ENCODE data around the gene SRGAP1.

SRGAP1 gene

DNA sequence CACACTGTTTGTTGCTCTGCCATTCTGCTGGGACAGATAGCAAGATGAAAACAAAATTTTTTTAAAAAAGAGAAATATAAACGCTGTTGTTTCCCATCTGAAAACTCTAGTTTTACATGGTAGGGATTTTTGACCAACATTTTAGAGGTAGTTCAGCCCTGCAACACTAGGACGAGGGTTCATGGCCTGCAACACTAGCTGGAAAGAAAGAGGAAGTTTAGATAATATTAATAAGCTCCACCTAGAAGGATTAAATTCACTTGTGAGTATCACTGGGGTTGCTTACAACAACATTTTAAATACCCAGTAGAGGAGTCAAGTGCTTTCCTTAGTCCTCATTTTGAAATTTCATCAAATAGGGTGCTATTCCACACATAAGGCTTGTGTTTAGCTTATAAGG is 68.2 kb downstream of the SRGAP1 start:
- H3K27me3 ChIP-seq (ENCODE audit: insufficient read depth, poor library complexity, severe bottlenecking): no peaks in the 10 kb centered on the region
- H3K27ac ChIP-seq (replicated peaks): no peak overlapping the region
- peak in 1 of 2 experiments; percentile 27 for DNase-seq (ENCODE audit: low read depth in 1 of 2, low spot score in 1 of 2)
- TF ChIP-seq POLR2AphosphoS5 (IDR thresholded peaks at IDR 0.05; ENCODE audit: low read depth) (no peak), SPI1 (IDR thresholded peaks at IDR 0.05; ENCODE audit: borderline replicate concordance, low read depth) (no peak), REST (IDR thresholded peaks at IDR 0.05; ENCODE audit: insufficient replicate concordance, low read depth) (peak; percentile 49), GABPA (IDR thresholded peaks at IDR 0.05; ENCODE audit: low read depth) (no peak)
- TF ChIP-seq, protein P1, sequence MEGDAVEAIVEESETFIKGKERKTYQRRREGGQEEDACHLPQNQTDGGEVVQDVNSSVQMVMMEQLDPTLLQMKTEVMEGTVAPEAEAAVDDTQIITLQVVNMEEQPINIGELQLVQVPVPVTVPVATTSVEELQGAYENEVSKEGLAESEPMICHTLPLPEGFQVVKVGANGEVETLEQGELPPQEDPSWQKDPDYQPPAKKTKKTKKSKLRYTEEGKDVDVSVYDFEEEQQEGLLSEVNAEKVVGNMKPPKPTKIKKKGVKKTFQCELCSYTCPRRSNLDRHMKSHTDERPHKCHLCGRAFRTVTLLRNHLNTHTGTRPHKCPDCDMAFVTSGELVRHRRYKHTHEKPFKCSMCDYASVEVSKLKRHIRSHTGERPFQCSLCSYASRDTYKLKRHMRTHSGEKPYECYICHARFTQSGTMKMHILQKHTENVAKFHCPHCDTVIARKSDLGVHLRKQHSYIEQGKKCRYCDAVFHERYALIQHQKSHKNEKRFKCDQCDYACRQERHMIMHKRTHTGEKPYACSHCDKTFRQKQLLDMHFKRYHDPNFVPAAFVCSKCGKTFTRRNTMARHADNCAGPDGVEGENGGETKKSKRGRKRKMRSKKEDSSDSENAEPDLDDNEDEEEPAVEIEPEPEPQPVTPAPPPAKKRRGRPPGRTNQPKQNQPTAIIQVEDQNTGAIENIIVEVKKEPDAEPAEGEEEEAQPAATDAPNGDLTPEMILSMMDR (IDR thresholded peaks at IDR 0.05; ENCODE audit: insufficient read depth, low read length): no peak
- H3K4me3 ChIP-seq (replicated peaks; ENCODE audit: insufficient read depth, low read length): no peak overlapping the region

DNA sequence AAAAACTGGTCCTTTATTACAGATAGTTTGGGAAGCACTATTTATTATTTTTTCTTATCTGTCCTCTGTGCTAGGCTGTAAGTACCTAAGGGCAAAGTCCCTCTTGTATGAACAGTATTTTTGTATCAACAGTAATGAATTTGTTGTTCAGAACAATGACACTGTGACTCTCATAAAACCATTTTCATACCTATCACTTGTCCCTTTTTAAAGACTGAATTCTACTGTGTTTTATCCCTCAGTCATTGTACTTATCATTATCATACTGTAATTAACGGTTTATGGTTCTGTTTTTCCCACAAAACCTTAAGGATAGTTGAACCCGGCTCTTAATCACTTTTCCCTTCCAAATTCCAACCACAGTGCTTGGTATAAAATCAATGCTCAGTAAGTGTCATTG is 69.4 kb downstream of the SRGAP1 start:
- no peak for DNase-seq (ENCODE audit: low read depth in 1 of 2, low spot score in 1 of 2)
- no peak for TF ChIP-seq POLR2AphosphoS5 (IDR thresholded peaks at IDR 0.05; ENCODE audit: low read depth)
- TF ChIP-seq, protein P1 (IDR thresholded peaks at IDR 0.05; ENCODE audit: insufficient read depth, low read length): no peak
- no peak for TF ChIP-seq SPI1 (IDR thresholded peaks at IDR 0.05; ENCODE audit: borderline replicate concordance, low read depth)
- no peak for TF ChIP-seq REST (IDR thresholded peaks at IDR 0.05; ENCODE audit: insufficient replicate concordance, low read depth)
- TF ChIP-seq GABPA (IDR thresholded peaks at IDR 0.05; ENCODE audit: low read depth): no peak
- Histone ChIP-seq H3K4me3 (replicated peaks; ENCODE audit: insufficient read depth, low read length) (no peak overlapping the region), H3K27me3 (ENCODE audit: insufficient read depth, poor library complexity, severe bottlenecking) (no peaks in the 10 kb centered on the region), H3K27ac (replicated peaks) (no peak overlapping the region)

DNA sequence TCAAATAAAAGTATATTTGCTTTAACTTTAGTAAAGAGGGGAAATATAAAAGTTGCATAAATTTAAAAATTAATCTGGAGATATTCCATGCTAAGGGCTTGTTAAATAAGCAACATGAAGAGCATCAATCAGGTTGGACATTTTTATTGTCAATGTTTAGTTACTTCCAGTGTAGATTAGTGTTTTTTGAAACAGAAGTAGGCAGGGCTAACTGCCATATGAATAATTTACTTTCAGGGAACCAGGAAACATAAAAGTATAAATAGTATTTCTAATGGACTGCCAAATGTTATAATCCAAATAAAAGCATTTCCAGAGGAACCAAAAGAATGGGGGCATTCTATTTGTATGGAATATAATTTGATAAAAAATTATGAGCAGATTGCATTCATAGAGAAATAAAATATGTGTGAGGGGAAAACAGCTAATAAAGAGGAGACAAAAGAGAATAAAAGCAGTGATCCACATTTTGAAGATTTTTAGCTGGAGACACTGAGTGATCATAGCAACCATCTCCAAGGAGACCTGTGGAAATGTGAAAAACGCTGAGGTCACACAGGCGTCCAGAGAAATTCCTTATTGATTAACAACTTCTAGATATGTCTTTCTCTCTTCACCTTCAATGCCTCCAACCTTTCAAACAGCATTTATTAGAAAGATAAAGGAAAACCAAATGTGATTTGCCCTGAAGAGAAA is 70.8 kb downstream of the SRGAP1 start:
- Histone ChIP-seq H3K27ac (replicated peaks) (no peak overlapping the region), H3K4me3 (replicated peaks; ENCODE audit: insufficient read depth, low read length) (no peak overlapping the region), H3K27me3 (ENCODE audit: insufficient read depth, poor library complexity, severe bottlenecking) (no peaks in the 10 kb centered on the region)
- TF ChIP-seq SPI1 (IDR thresholded peaks at IDR 0.05; ENCODE audit: borderline replicate concordance, low read depth) (no peak), POLR2AphosphoS5 (IDR thresholded peaks at IDR 0.05; ENCODE audit: low read depth) (no peak), GABPA (IDR thresholded peaks at IDR 0.05; ENCODE audit: low read depth) (no peak), REST (IDR thresholded peaks at IDR 0.05; ENCODE audit: insufficient replicate concordance, low read depth) (no peak)
- TF ChIP-seq, protein P1 (IDR thresholded peaks at IDR 0.05; ENCODE audit: insufficient read depth, low read length): no peak
- DNase-seq (ENCODE audit: low read depth in 1 of 2, low spot score in 1 of 2): no peak

Data from HL-60 (cell line).